H1 (cell line): ENCODE data around the gene EXOC6.

Source experiments
- BACH1 ChIP-seq: IDR thresholded peaks from 2 replicates; pipeline ENCODE4 v1.6.1; 2012; ENCODE audit warnings: low read length, improper control_type of control experiment
- CTCF ChIP-seq, 3 experiments: IDR thresholded peaks; 1 replicate in 2 of 3; 2 replicates in 1 of 3; pipeline versions ENCODE4 v1.5.1 to v1.6.1; 2011; ENCODE audit warnings: low read length in 3 of 3, mild to moderate bottlenecking in 3 of 3, inconsistent platforms in 2 of 3, low read depth in 1 of 3, moderate library complexity in 1 of 3; ENCODE audit not compliant: insufficient read depth in 1 of 3; ENCODE audit errors: control extremely low read depth in 1 of 3
- EGR1 ChIP-seq: IDR thresholded peaks from 2 replicates; pipeline ENCODE4 v1.6.1; 2011; ENCODE audit warnings: low read depth, low read length, borderline replicate concordance
- EP300 ChIP-seq, 2 experiments: IDR thresholded peaks; 1 replicate in 1 of 2; 2 replicates in 1 of 2; pipeline ENCODE4 v1.6.1; 2011 to 2012; ENCODE audit warnings: low read depth in 2 of 2, low read length in 2 of 2, mild to moderate bottlenecking in 2 of 2, borderline replicate concordance in 1 of 2, inconsistent platforms in 1 of 2, moderate library complexity in 1 of 2
- EZH2 ChIP-seq: fragments of 200-600 bp; sonication (generic); IDR thresholded peaks from 2 replicates; pipeline ENCODE4 v1.7.1; 2012; ENCODE audit warnings: low read depth, mild to moderate bottlenecking, moderate library complexity, low read length, inconsistent platforms; ENCODE audit not compliant: severe bottlenecking
- GABPA ChIP-seq: IDR thresholded peaks from 2 replicates; pipeline ENCODE4 v1.6.1; 2011; ENCODE audit warnings: mild to moderate bottlenecking, low read length, moderate library complexity, borderline replicate concordance; ENCODE audit not compliant: insufficient read depth
- POLR2A ChIP-seq, 2 experiments: IDR thresholded peaks; 1 replicate in 1 of 2; 2 replicates in 1 of 2; pipeline ENCODE4 v1.6.1; 2011; ENCODE audit warnings: low read depth in 2 of 2, low read length in 2 of 2, mild to moderate bottlenecking in 2 of 2; ENCODE audit errors: control extremely low read depth in 1 of 2
- POLR2AphosphoS5 ChIP-seq: IDR thresholded peaks from 2 replicates; pipeline ENCODE4 v1.6.1; 2011; ENCODE audit warnings: low read depth, low read length
- RBBP5 ChIP-seq: IDR thresholded peaks from 2 replicates; pipeline ENCODE4 v1.7.1; 2012; ENCODE audit warnings: low read depth, mild to moderate bottlenecking, inconsistent platforms, low read length, moderate library complexity, borderline replicate concordance
- SP2 ChIP-seq: IDR thresholded peaks from 2 replicates; pipeline ENCODE4 v1.6.1; 2012; ENCODE audit warnings: mild to moderate bottlenecking, low read length, inconsistent platforms
- TAF1 ChIP-seq: IDR thresholded peaks from 2 replicates; pipeline ENCODE4 v1.6.1; 2011; ENCODE audit warnings: mild to moderate bottlenecking, low read depth, low read length

GRCh38 chr10:92989250-92989649 is 140.9 kb downstream of the EXOC6 start:
- TF ChIP-seq CTCF (IDR thresholded peaks at IDR 0.05; ENCODE audit: control extremely low read depth in 1 of 3, insufficient read depth in 1 of 3, low read depth in 1 of 3, low read length in 3 of 3), result no peak
- TF ChIP-seq RBBP5, result no peak
- no peak for TF ChIP-seq EP300 (IDR thresholded peaks at IDR 0.05; ENCODE audit: borderline replicate concordance in 1 of 2, low read depth in 2 of 2, low read length in 2 of 2)
- TF ChIP-seq GABPA, result no peak
- no peak for TF ChIP-seq SP2
- no peak for TF ChIP-seq POLR2AphosphoS5
- no peak for TF ChIP-seq BACH1
- TF ChIP-seq EZH2, result no peak
- no peak for TF ChIP-seq POLR2A (IDR thresholded peaks at IDR 0.05; ENCODE audit: control extremely low read depth in 1 of 2, low read depth in 2 of 2, low read length in 2 of 2)
- TF ChIP-seq EGR1, result no peak
- TF ChIP-seq TAF1, result no peak
